Gastrocnemius medialis (tissue), 4 donors: Measurements from ENCODE around the gene PDE4D. TPM values are rescaled to one million over a fixed set of nuclear protein-coding genes. Genes with fewer than 3 reads are reported as not detected.

ENCODE experiments used
- ATAC-seq, 2 donors: fragments of 150-250 bp; one replicate each; pipeline ENCODE4 v1.9.1; 2016
- DNase-seq, 2 donors: peaks; one replicate each; pipeline ENCODE4 v3.0.0-alpha.2; 2019
- H3K27ac ChIP-seq, 4 donors: fragments of 200-600 bp; sonication (generic); 1 replicate in 1 of 4; 2 replicates in 3 of 4; pipeline ENCODE4 v1.5.1; 2016 to 2018; ENCODE audit warnings: mild to moderate bottlenecking in 2 of 4, moderate library complexity in 1 of 4
- H3K27me3 ChIP-seq, 3 donors: fragments of 200-600 bp; sonication (generic) in 2 of 3; 1 replicate in 1 of 3; 2 replicates in 2 of 3; pipeline versions ENCODE4 v1.5.1 to v1.6.0; 2016 to 2019; ENCODE audit warnings: mild to moderate bottlenecking in 1 of 3, moderate library complexity in 1 of 3
- H3K36me3 ChIP-seq, 2 donors: fragments of 200-600 bp; sonication (generic) in 1 of 2; one replicate each; pipeline ENCODE4 v1.5.1; 2017 to 2018
- H3K4me1 ChIP-seq, 2 donors: fragments of 200-600 bp; sonication (generic) in 1 of 2; one replicate each; pipeline ENCODE4 v1.5.1; 2016 to 2017; ENCODE audit warnings: mild to moderate bottlenecking in 2 of 2
- H3K4me3 ChIP-seq, 4 donors: fragments of 200-600 bp; sonication (generic) in 3 of 4; 1 replicate in 1 of 4; 2 replicates in 3 of 4; pipeline ENCODE4 v1.5.1; 2016 to 2019; ENCODE audit warnings: mild to moderate bottlenecking in 2 of 4
- H3K9me3 ChIP-seq, 3 donors: fragments of 200-600 bp; sonication (generic) in 2 of 3; 1 replicate in 1 of 3; 2 replicates in 2 of 3; pipeline ENCODE4 v1.5.1; 2016 to 2019
- CTCF ChIP-seq, 5 experiments: fragments of 450-650 bp in 3 of 5; fragments of 200-600 bp in 2 of 5; sonication (generic) in 2 of 5; IDR thresholded peaks in 4 of 5; conservative IDR thresholded peaks in 1 of 5; 1 replicate in 4 of 5; 2 replicates in 1 of 5; pipeline ENCODE4 v1.5.1; 2016 to 2019; ENCODE audit warnings: antibody characterized with exemption in 5 of 5, mild to moderate bottlenecking in 3 of 5, moderate library complexity in 3 of 5
- POLR2A ChIP-seq, 2 donors: fragments of 450-650 bp; IDR thresholded peaks; one replicate each; pipeline ENCODE4 v1.6.1; 2017; ENCODE audit warnings: antibody characterized with exemption in 2 of 2, mild to moderate bottlenecking in 2 of 2, moderate library complexity in 2 of 2
- in situ Hi-C, 4 donors: fragments of 200-750 bp; cut with MboI; loops; one replicate each; pipeline versions ENCODE4 v1.15.0 to v1.8.0; 2017; ENCODE audit warnings: low sequenced_read_pairs in 4 of 4
- intact Hi-C: fragments of 100-400 bp; cut with DNase I; formaldehyde crosslinking; loops from one replicate; pipeline ENCODE4 v1.15.1; 2023; ENCODE audit warnings: low total_unique reads
- total RNA-seq, 4 donors: library from RNA; depleted of rRNA; stranded (reverse); fragments of >200 nt; gene quantifications; one replicate each; pipeline versions ENCODE4 v1.1.0 to v1.2.3, GENCODE V29; 2016

PDE4D gene
- total RNA-seq, 4 donors from 2014 or later = 133 to 223 (median 185) TPM

- H3K36me3 ChIP-seq = no peaks in the 10 kb centered on the region
- H3K27ac ChIP-seq = peak overlapping the region; percentile 62 to 79 (median 68)
- no peaks in the 10 kb centered on the region for H3K9me3 ChIP-seq
- in situ Hi-C loops = loop anchor here (10.0 to 25.0 kb wide), 2 partner anchors 107 to 114 kb away; no protein-coding TSS in a partner anchor
- intact Hi-C loops = loop anchor here (10.0 kb wide), 2 partner anchors 77 to 363 kb away; no protein-coding TSS in a partner anchor
- no peaks in the 10 kb centered on the region for H3K27me3 ChIP-seq
- no peak for DNase-seq
- peaks cover 60 to 71% of the 10 kb centered on the region in 2 donors for H3K4me1 ChIP-seq
- H3K4me3 ChIP-seq = no peak overlapping the region
- no peak for ATAC-seq
- TF ChIP-seq POLR2A (IDR thresholded peaks at IDR 0.05) = no peak
- no peak for TF ChIP-seq CTCF (IDR thresholded peaks at IDR 0.05 in 4 of 5, conservative IDR thresholded peaks at IDR 0.05 in 1 of 5)
These were observed 891.8 kb downstream of the PDE4D start for GRCh38 chr5:59001716-59002115.

- Histone ChIP-seq H3K27me3 (no peaks in the 10 kb centered on the region), H3K4me1 (peaks cover 54 to 66% of the 10 kb centered on the region in 2 donors), H3K4me3 (no peak overlapping the region), H3K36me3 (no peaks in the 10 kb centered on the region), H3K27ac (peak overlapping the region; percentile 62 to 79 (median 68)), H3K9me3 (no peaks in the 10 kb centered on the region)
- ATAC-seq = no peak
- intact Hi-C loops (loop anchor here (10.0 kb wide), 2 partner anchors 76 to 364 kb away; no protein-coding TSS in a partner anchor), in situ Hi-C loops (loop anchor here (10.0 to 25.0 kb wide), 2 partner anchors 106 to 114 kb away; no protein-coding TSS in a partner anchor)
- TF ChIP-seq POLR2A (IDR thresholded peaks at IDR 0.05) (no peak), CTCF (IDR thresholded peaks at IDR 0.05 in 4 of 5, conservative IDR thresholded peaks at IDR 0.05 in 1 of 5) (no peak)
- DNase-seq = no peak
These were observed 892.4 kb downstream of the PDE4D start for GRCh38 chr5:59001154-59001553.

DNA sequence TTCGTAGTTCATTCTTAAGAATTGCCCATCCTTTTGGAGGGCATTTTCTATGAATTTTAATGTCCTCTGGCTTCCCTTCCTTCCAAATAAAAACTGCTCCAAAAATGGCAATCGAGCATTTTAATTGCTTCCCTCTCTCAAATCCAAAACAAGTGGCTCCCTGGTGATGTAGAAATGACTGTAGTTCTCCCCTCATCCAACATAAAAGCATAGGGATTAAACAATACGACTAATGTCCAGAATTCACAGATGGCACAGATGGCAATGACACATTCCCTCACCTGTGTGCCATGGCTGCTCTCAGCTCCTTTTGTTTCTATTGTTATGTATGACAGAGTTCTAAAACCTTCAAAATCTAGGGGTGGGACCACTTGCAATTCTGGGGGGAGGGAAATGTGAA lies 893.3 kb downstream of the PDE4D start:
- Histone ChIP-seq H3K27me3 (no peaks in the 10 kb centered on the region), H3K36me3 (no peaks in the 10 kb centered on the region), H3K9me3 (no peaks in the 10 kb centered on the region), H3K27ac (peak overlapping the region in 3 of 4 donors; percentile 65 to 79 (median 71)), H3K4me1 (peaks cover 45 to 56% of the 10 kb centered on the region in 2 donors), H3K4me3 (no peak overlapping the region)
- no peak for ATAC-seq
- intact Hi-C loops = loop anchor here (10.0 kb wide), 2 partner anchors 75 to 365 kb away; no protein-coding TSS in a partner anchor
- DNase-seq = no peak
- in situ Hi-C loops = loop anchor here (10.0 to 25.0 kb wide), 2 partner anchors 105 to 113 kb away; no protein-coding TSS in a partner anchor
- TF ChIP-seq POLR2A (IDR thresholded peaks at IDR 0.05) (no peak), CTCF (IDR thresholded peaks at IDR 0.05 in 4 of 5, conservative IDR thresholded peaks at IDR 0.05 in 1 of 5) (no peak)

- intact Hi-C loops (loop anchor here (10.0 kb wide), 2 partner anchors 75 to 365 kb away; no protein-coding TSS in a partner anchor), in situ Hi-C loops (loop anchor here (10.0 to 25.0 kb wide), 2 partner anchors 105 to 113 kb away; no protein-coding TSS in a partner anchor)
- DNase-seq = no peak
- Histone ChIP-seq H3K9me3 (no peaks in the 10 kb centered on the region), H3K27ac (no peak overlapping the region), H3K4me3 (no peak overlapping the region), H3K27me3 (no peaks in the 10 kb centered on the region), H3K36me3 (no peaks in the 10 kb centered on the region), H3K4me1 (peaks cover 41 to 52% of the 10 kb centered on the region in 2 donors)
- no peak for ATAC-seq
- no peak for TF ChIP-seq CTCF (IDR thresholded peaks at IDR 0.05 in 4 of 5, conservative IDR thresholded peaks at IDR 0.05 in 1 of 5)
- TF ChIP-seq POLR2A (IDR thresholded peaks at IDR 0.05) = no peak
These were observed 893.7 kb downstream of the PDE4D start for GRCh38 chr5:58999804-59000203.
